Measurements from ENCODE around the gene TMC3. TPM values are rescaled to one million over a fixed set of nuclear protein-coding genes. Genes with fewer than 3 reads are reported as not detected.

Gene TMC3
- total and polyA plus RNA-seq, 9 of the 15 experiments (the other 6 are each of a cell fraction or from before 2014, with no cell fraction given) = 0.01 to 0.14 TPM; not detected in 7

GRCh38 chr15:81288040-81288439 lies 86.0 kb downstream of the TMC3 start:
- no peak for DNase-seq (ENCODE audit: extremely low read depth in 1 of 4, low spot score in 3 of 4)
- Histone ChIP-seq H3K4me1 (replicated peaks in 1 of 2; ENCODE audit: control insufficient read depth in 2 of 2, insufficient read depth in 2 of 2, low read length in 2 of 2) (no peaks in the 10 kb centered on the region), H3K36me3 (ENCODE audit: control insufficient read depth, insufficient read depth, low read length) (no peaks in the 10 kb centered on the region), H3K4me3 (no peak overlapping the region), H3K9me3 (replicated peaks; ENCODE audit: control insufficient read depth, insufficient read depth, low read depth, low read length) (no peaks in the 10 kb centered on the region), H3K4me2 (ENCODE audit: insufficient read depth, low read length) (no peak overlapping the region), H3K9ac (ENCODE audit: insufficient read depth in 1 of 2, low read depth in 2 of 2, low read length in 2 of 2) (no peak overlapping the region), H3K27me3 (ENCODE audit: control insufficient read depth in 2 of 2, insufficient read depth in 2 of 2, low read length in 2 of 2) (no peaks in the 10 kb centered on the region), H4K20me1 (replicated peaks; ENCODE audit: control insufficient read depth, insufficient read depth, low read length) (no peaks in the 10 kb centered on the region), H3K9me1 (ENCODE audit: control insufficient read depth, insufficient read depth, low read length) (no peaks in the 10 kb centered on the region), H3K79me2 (ENCODE audit: control insufficient read depth, insufficient read depth, low read length) (no peaks in the 10 kb centered on the region), H3K27ac (ENCODE audit: extremely low read depth, low read depth, low read length) (no peak overlapping the region), H2AFZ (ENCODE audit: low read depth, low read length) (no peak overlapping the region)
- ChIA-PET POLR2A (no interaction called here), CTCF (ENCODE audit: low intra/inter-chr PET ratio) (no interaction called here)
- TF ChIP-seq POLR2AphosphoS5 (IDR thresholded peaks at IDR 0.05; ENCODE audit: control insufficient read depth, insufficient read depth, low read depth, low read length) (no peak), ZNF134 (CRISPR knock-in tag; conservative IDR thresholded peaks at IDR 0.05) (no peak), FOXP1 (CRISPR knock-in tag; IDR thresholded peaks at IDR 0.05) (no peak), ZFP1 (CRISPR knock-in tag; IDR thresholded peaks at IDR 0.05) (no peak), FIP1L1 (IDR thresholded peaks at IDR 0.05; ENCODE audit: low read depth, low read length, poor library complexity, severe bottlenecking) (no peak), CEBPB (tag; IDR thresholded peaks at IDR 0.05) (no peak)
- in situ Hi-C loops (cut with MboI) = no loop called here
- no peak for FAIRE-seq
- BruUV-seq (replicated peaks) = no TSS peak
- intact Hi-C loops (cut with micrococcal nuclease) = no loop called here
- WGBS (ENCODE audit: insufficient coverage, low coverage, missing lambda C conversion rate) = 56% methylated on average over 3 of the region's 3 CpGs
- ATAC-seq = no peak

- no peaks in the 10 kb centered on the region for H3K36me3 ChIP-seq (ENCODE audit: control insufficient read depth, insufficient read depth, low read length)
- ChIA-PET POLR2A (no interaction called here), CTCF (ENCODE audit: low intra/inter-chr PET ratio) (interaction anchor here (0.7 kb wide), 1 partner anchor 913 kb away, joined by 3 read pairs; no protein-coding TSS in a partner anchor)
- no peaks in the 10 kb centered on the region for H3K9me3 ChIP-seq (replicated peaks; ENCODE audit: control insufficient read depth, insufficient read depth, low read depth, low read length)
- intact Hi-C loops (cut with micrococcal nuclease) = no loop called here
- H3K9ac ChIP-seq (ENCODE audit: insufficient read depth in 1 of 2, low read depth in 2 of 2, low read length in 2 of 2) = no peak overlapping the region
- no peak for FAIRE-seq
- H3K4me1 ChIP-seq (replicated peaks in 1 of 2; ENCODE audit: control insufficient read depth in 2 of 2, insufficient read depth in 2 of 2, low read length in 2 of 2) = no peaks in the 10 kb centered on the region
- ATAC-seq = no peak
- H3K4me3 ChIP-seq = no peak overlapping the region
- DNase-seq (ENCODE audit: extremely low read depth in 1 of 4, low spot score in 3 of 4) = no peak
- no peaks in the 10 kb centered on the region for H3K9me1 ChIP-seq (ENCODE audit: control insufficient read depth, insufficient read depth, low read length)
- H3K27me3 ChIP-seq (ENCODE audit: control insufficient read depth in 2 of 2, insufficient read depth in 2 of 2, low read length in 2 of 2) = no peaks in the 10 kb centered on the region
- H3K4me2 ChIP-seq (ENCODE audit: insufficient read depth, low read length) = no peak overlapping the region
- no TSS peak for BruUV-seq (replicated peaks)
- in situ Hi-C loops (cut with MboI) = no loop called here
- H3K27ac ChIP-seq (ENCODE audit: extremely low read depth, low read depth, low read length) = no peak overlapping the region
- 45% methylated on average over 2 of the region's 2 CpGs for WGBS (ENCODE audit: insufficient coverage, low coverage, missing lambda C conversion rate)
- no peak overlapping the region for H2AFZ ChIP-seq (ENCODE audit: low read depth, low read length)
- no peaks in the 10 kb centered on the region for H4K20me1 ChIP-seq (replicated peaks; ENCODE audit: control insufficient read depth, insufficient read depth, low read length)
- no peaks in the 10 kb centered on the region for H3K79me2 ChIP-seq (ENCODE audit: control insufficient read depth, insufficient read depth, low read length)
- no peak for TF ChIP-seq ZNF444 (CRISPR knock-in tag; IDR thresholded peaks at IDR 0.05)
- no peak for TF ChIP-seq NR1H2 (CRISPR knock-in tag; IDR thresholded peaks at IDR 0.05)
- TF ChIP-seq NR3C1 (CRISPR knock-in tag; IDR thresholded peaks at IDR 0.05) = no peak
- TF ChIP-seq ZNF184 (CRISPR knock-in tag; IDR thresholded peaks at IDR 0.05) = no peak
- no peak for TF ChIP-seq LEF1 (IDR thresholded peaks at IDR 0.05)
- TF ChIP-seq SAFB2 (IDR thresholded peaks at IDR 0.05; ENCODE audit: borderline replicate concordance, low read depth, low read length, severe bottlenecking) = no peak
- TF ChIP-seq EWSR1 (IDR thresholded peaks at IDR 0.05; ENCODE audit: borderline replicate concordance, low read depth, partially characterized antibody) = no peak
- no peak for TF ChIP-seq ZNF384 (IDR thresholded peaks at IDR 0.05; ENCODE audit: low read depth, low read length)
- TF ChIP-seq HES1 (IDR thresholded peaks at IDR 0.05; ENCODE audit: low read depth) = no peak
- no peak for TF ChIP-seq MCM2 (IDR thresholded peaks at IDR 0.05; ENCODE audit: low read depth)
Measured at GRCh38 chr15:81286621-81287121, 87.3 kb downstream of the TMC3 start.
